Natural killer cell (primary cell): ENCODE measurements around the gene TANGO2. TPM values are rescaled to one million over a fixed set of nuclear protein-coding genes. Genes with fewer than 3 reads are reported as not detected.

Source experiments
- ATAC-seq, 3 donors: fragments of 150-1000 bp in 2 of 3; fragments of 200-7000 bp in 1 of 3; cut with Tn5 transposase; 1 replicate in 1 of 3; 2 replicates in 2 of 3; pipeline ENCODE4 v1.10.0; 2021; ENCODE audit warnings: mild to moderate bottlenecking in 2 of 3, moderate library complexity in 2 of 3
- DNase-seq, 2 donors: peaks; one replicate each; pipeline versions ENCODE4 v3.0.0 to v3.0.0-alpha.2; 2013 to 2021; ENCODE audit warnings: mixed read lengths in 1 of 2
- H3K27ac ChIP-seq: one replicate; pipeline ENCODE4 v1.5.1; 2013; ENCODE audit warnings: mild to moderate bottlenecking, low read length
- H3K27me3 ChIP-seq: one replicate; pipeline ENCODE4 v1.6.1; 2013; ENCODE audit warnings: low read length; ENCODE audit not compliant: control insufficient read depth, insufficient read depth
- H3K36me3 ChIP-seq: one replicate; pipeline ENCODE4 v1.6.1; 2013; ENCODE audit warnings: low read length; ENCODE audit not compliant: control insufficient read depth, insufficient read depth
- H3K4me1 ChIP-seq: one replicate; pipeline ENCODE4 v1.6.1; 2013; ENCODE audit warnings: low read length; ENCODE audit not compliant: control insufficient read depth, insufficient read depth
- H3K4me3 ChIP-seq: one replicate; pipeline ENCODE4 v1.5.1; 2013; ENCODE audit warnings: low read length
- H3K9me3 ChIP-seq: one replicate; pipeline ENCODE4 v1.6.1; 2013; ENCODE audit warnings: low read length; ENCODE audit not compliant: control insufficient read depth, insufficient read depth
- H3K27ac Mint-ChIP-seq, 2 donors: one replicate each; pipeline ENCODE4 v1.8.0; 2022; ENCODE audit warnings: mild to moderate bottlenecking in 2 of 2, mixed read lengths in 2 of 2, moderate library complexity in 1 of 2
- H3K27me3 Mint-ChIP-seq, 2 donors: one replicate each; pipeline ENCODE4 v1.8.0; 2022; ENCODE audit warnings: low read depth in 2 of 2, mixed read lengths in 2 of 2
- H3K36me3 Mint-ChIP-seq: one replicate; pipeline ENCODE4 v1.8.0; 2022; ENCODE audit warnings: mixed read lengths
- H3K4me1 Mint-ChIP-seq, 2 donors: one replicate each; pipeline ENCODE4 v1.8.0; 2022; ENCODE audit warnings: mixed read lengths in 2 of 2
- H3K4me3 Mint-ChIP-seq: one replicate; pipeline ENCODE4 v1.8.0; 2022; ENCODE audit warnings: mild to moderate bottlenecking, moderate library complexity, mixed read lengths
- H3K9me3 Mint-ChIP-seq, 2 donors: one replicate each; pipeline ENCODE4 v1.8.0; 2022; ENCODE audit warnings: mixed read lengths in 2 of 2
- WGBS: methylation state at CpG from one replicate; pipeline ENCODE4 v1.1.7; 2013; ENCODE audit warnings: missing lambda C conversion rate; ENCODE audit not compliant: insufficient coverage; 5-methylcytosine and 5-hydroxymethylcytosine counted together
- intact Hi-C: fragments of 100-400 bp; cut with micrococcal nuclease; formaldehyde crosslinking; loops from one replicate; pipeline ENCODE4 v1.14.2; 2022
- total RNA-seq, 4 donors: library from RNA; stranded (reverse); fragments of 120-200 nt in 1 of 4; gene quantifications; one replicate each; pipeline versions ENCODE4 v1.2.3 to v1.2.4, GENCODE V29; 2013 to 2022
- TF ChIP-seq, protein P1 (sequence below): fragments of 200-600 bp; IDR thresholded peaks from one replicate; pipeline ENCODE4 v1.8.0; 2022; ENCODE audit warnings: antibody characterized with exemption

TANGO2 gene
- total RNA-seq, 3 donors from 2014 or later (not counting 1 experiment from before 2014, with no cell fraction given), result 33.3 to 53.0 (median 46.2) TPM

DNA sequence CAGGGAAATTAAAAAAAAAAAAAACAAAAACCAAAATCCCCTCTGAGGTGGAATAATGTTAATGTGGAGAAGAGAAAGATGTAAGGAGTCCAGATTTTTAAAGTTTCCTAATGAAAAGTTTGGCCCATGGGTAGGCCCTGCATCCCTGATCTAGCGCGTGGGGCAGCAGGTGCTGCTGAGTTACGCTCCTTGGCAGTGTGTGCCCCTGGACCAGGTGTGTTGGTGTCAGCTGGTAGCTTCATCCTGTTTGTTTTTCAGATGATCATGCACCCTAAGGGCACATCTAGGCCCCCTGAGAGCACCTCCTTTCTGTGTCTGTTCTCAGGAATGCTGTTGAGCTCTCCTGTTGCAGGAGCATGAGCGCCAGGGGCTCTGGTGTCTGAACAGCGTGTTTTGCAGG is 65.9 kb downstream of the TANGO2 start:
- Mint-ChIP-seq H3K27me3 (no peaks in the 10 kb centered on the region), H3K4me1 (peaks cover 55 to 57% of the 10 kb centered on the region in 2 donors), H3K27ac (peak overlapping the region in 1 of 2 donors; percentile 29), H3K9me3 (no peaks in the 10 kb centered on the region), H3K4me3 (peak overlapping the region; percentile 54), H3K36me3 (peaks cover 6% of the 10 kb centered on the region)
- H3K27ac ChIP-seq, result no peak overlapping the region
- peaks cover 51% of the 10 kb centered on the region for H3K36me3 ChIP-seq
- intact Hi-C loops, result no loop called here
- no peak for DNase-seq
- no peaks in the 10 kb centered on the region for H3K27me3 ChIP-seq
- H3K4me1 ChIP-seq, result peaks cover 72% of the 10 kb centered on the region
- no peaks in the 10 kb centered on the region for H3K9me3 ChIP-seq
- no peak overlapping the region for H3K4me3 ChIP-seq
- no peak for ATAC-seq
- TF ChIP-seq, protein P1, sequence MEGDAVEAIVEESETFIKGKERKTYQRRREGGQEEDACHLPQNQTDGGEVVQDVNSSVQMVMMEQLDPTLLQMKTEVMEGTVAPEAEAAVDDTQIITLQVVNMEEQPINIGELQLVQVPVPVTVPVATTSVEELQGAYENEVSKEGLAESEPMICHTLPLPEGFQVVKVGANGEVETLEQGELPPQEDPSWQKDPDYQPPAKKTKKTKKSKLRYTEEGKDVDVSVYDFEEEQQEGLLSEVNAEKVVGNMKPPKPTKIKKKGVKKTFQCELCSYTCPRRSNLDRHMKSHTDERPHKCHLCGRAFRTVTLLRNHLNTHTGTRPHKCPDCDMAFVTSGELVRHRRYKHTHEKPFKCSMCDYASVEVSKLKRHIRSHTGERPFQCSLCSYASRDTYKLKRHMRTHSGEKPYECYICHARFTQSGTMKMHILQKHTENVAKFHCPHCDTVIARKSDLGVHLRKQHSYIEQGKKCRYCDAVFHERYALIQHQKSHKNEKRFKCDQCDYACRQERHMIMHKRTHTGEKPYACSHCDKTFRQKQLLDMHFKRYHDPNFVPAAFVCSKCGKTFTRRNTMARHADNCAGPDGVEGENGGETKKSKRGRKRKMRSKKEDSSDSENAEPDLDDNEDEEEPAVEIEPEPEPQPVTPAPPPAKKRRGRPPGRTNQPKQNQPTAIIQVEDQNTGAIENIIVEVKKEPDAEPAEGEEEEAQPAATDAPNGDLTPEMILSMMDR, result no peak
- WGBS, result 98% methylated on average over 5 of the region's 5 CpGs

DNA sequence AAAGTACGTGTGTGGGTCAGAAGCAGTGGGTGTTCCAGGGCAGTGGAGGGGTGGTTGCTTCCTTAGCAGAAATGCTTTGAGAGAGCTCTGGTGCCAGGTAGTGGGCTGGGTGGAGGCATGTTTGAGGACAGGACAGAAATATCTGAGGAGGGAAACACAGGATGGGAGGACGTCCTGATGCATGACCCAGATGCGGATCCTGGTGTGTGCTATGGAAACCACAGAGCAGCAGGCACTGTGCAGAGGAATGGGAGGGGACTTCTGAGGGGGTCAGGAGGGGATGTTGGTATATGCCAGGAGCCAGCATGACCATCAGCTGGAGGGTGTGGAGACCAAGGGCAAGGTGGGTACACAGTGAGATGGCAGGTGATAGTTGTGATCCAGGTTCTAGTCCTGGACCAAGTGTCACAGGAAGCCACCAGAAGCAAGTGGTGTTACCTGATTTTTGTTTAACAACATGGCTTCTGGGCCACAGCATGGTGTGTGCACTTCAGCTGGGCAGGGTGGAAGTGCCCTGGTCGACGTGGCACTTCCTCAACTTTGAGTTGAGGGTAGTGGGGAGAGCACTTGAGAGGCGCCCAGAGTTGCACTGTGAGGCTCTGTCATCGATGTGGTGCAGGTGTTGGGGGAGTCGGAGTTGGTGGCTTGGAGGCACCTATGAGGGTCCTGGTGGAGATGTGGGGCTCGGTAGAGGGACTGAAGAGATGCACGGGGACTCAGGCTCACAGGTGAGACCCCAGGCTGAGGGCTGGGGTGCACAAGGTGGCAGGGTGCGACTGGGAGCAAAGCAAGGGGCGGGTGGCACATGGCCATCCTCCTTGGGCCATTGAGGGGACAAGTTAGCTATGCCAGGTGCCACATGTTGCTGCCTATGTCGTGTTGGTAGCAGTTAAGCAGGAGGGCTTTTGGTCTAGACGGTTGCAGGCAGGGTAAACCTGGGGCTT is 66.7 kb downstream of the TANGO2 start:
- DNase-seq, result peak in 1 of 2 donors; percentile 53
- Histone ChIP-seq H3K27me3 (no peaks in the 10 kb centered on the region), H3K4me3 (no peak overlapping the region), H3K27ac (no peak overlapping the region), H3K9me3 (no peaks in the 10 kb centered on the region), H3K4me1 (peaks cover 79% of the 10 kb centered on the region), H3K36me3 (peaks cover 59% of the 10 kb centered on the region)
- H3K4me3 Mint-ChIP-seq, result peak overlapping the region; percentile 73
- H3K27ac Mint-ChIP-seq, result peak overlapping the region; percentile 29 to 58
- H3K4me1 Mint-ChIP-seq, result peaks cover 53 to 55% of the 10 kb centered on the region in 2 donors
- H3K36me3 Mint-ChIP-seq, result peaks cover 6% of the 10 kb centered on the region
- TF ChIP-seq, protein P1, result no peak
- ATAC-seq, result peak; percentile 58 to 76 (median 64)
- intact Hi-C loops, result no loop called here
- whole genome bisulfite sequencing, result 75% methylated on average over 14 of the region's 14 CpGs
- H3K27me3 Mint-ChIP-seq, result no peaks in the 10 kb centered on the region
- no peaks in the 10 kb centered on the region for H3K9me3 Mint-ChIP-seq

DNA sequence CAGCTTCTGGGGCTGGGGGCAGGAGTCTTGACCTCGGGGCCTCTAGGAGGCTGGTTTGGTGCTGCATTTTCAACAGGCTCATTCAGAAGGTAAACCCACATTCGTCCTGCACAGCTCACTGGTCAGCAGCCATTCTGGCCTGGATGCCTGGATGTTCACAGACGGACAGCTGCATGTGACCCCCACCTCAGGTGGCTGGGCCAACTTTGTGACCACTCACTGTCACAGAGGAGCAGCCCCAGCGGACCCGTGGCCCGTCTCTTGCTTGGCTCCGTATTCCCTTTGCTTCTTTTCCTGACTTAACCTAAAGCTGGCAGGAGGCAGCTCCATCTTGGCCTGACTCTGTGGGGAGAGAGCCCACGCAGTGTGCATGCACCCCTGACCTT is 67.3 kb downstream of the TANGO2 start:
- Histone ChIP-seq H3K27me3 (no peaks in the 10 kb centered on the region), H3K4me3 (no peak overlapping the region), H3K9me3 (no peaks in the 10 kb centered on the region), H3K4me1 (peaks cover 85% of the 10 kb centered on the region), H3K36me3 (peaks cover 62% of the 10 kb centered on the region), H3K27ac (no peak overlapping the region)
- no peak overlapping the region for H3K4me3 Mint-ChIP-seq
- 97% methylated on average over 8 of the region's 8 CpGs for WGBS
- no peaks in the 10 kb centered on the region for H3K27me3 Mint-ChIP-seq
- H3K4me1 Mint-ChIP-seq, result peaks cover 46 to 49% of the 10 kb centered on the region in 2 donors
- intact Hi-C loops, result no loop called here
- H3K36me3 Mint-ChIP-seq, result peaks cover 6% of the 10 kb centered on the region
- TF ChIP-seq, protein P1, result no peak
- no peak for ATAC-seq
- no peaks in the 10 kb centered on the region for H3K9me3 Mint-ChIP-seq
- DNase-seq, result no peak
- H3K27ac Mint-ChIP-seq, result no peak overlapping the region
